Kidney tubule cell (primary cell): ENCODE measurements around the gene NBPF4.
"Not testable (repeated sequence)": the region's sequence is repeated elsewhere in the genome, so short reads cannot be mapped to it uniquely, and the experiment has no call there.

Source experiments
- DNase-seq: peaks from one replicate; pipeline ENCODE4 v3.0.0-alpha.2; 2018; ENCODE audit warnings: low spot score

NBPF4 gene

GRCh38 chr1:108243976-108244375, at the start of gene NBPF4:
TSS of gene NBPF4 (minus strand) at chr1:108244076. CDS start at chr1:108243761, 315 bp downstream.
- DNase-seq, result not testable (repeated sequence)

- DNase-seq, result not testable (repeated sequence)
Observed at GRCh38 chr1:108282528-108283257, 38.8 kb upstream of the NBPF4 start.

GRCh38 chr1:108272485-108273327, 28.8 kb upstream of the NBPF4 start:
- DNase-seq, result not testable (repeated sequence)

GRCh38 chr1:108267097-108267496, 23.2 kb upstream of the NBPF4 start:
- not testable (repeated sequence) for DNase-seq

- not testable (repeated sequence) for DNase-seq
Observed at GRCh38 chr1:108261967-108262366, 18.1 kb upstream of the NBPF4 start.

GRCh38 chr1:108261519-108261918, 17.6 kb upstream of the NBPF4 start:
- not testable (repeated sequence) for DNase-seq

GRCh38 chr1:108260578-108261259, 16.8 kb upstream of the NBPF4 start:
- not testable (repeated sequence) for DNase-seq

- not testable (repeated sequence) for DNase-seq
Observed at GRCh38 chr1:108255426-108255825, 11.6 kb upstream of the NBPF4 start.

GRCh38 chr1:108239426-108239825, 4.5 kb downstream of the NBPF4 start:
- DNase-seq, result not testable (repeated sequence)

GRCh38 chr1:108235308-108235707, 8.6 kb downstream of the NBPF4 start:
- DNase-seq, result not testable (repeated sequence)

- not testable (repeated sequence) for DNase-seq
Observed at GRCh38 chr1:108232183-108232582, 11.7 kb downstream of the NBPF4 start.

- DNase-seq, result not testable (repeated sequence)
Observed at GRCh38 chr1:108229976-108230375, 13.9 kb downstream of the NBPF4 start.

- DNase-seq, result not testable (repeated sequence)
Observed at GRCh38 chr1:108227772-108228171, 16.1 kb downstream of the NBPF4 start.

GRCh38 chr1:108226855-108227254, 17.0 kb downstream of the NBPF4 start:
- DNase-seq, result not testable (repeated sequence)

- not testable (repeated sequence) for DNase-seq
Observed at GRCh38 chr1:108223226-108223625, 20.6 kb downstream of the NBPF4 start.

GRCh38 chr1:108217515-108218174, 26.2 kb downstream of the NBPF4 start:
- not testable (repeated sequence) for DNase-seq

GRCh38 chr1:108217007-108217406, 26.9 kb downstream of the NBPF4 start:
- DNase-seq, result peak; percentile 31

GRCh38 chr1:108216028-108216890, 27.6 kb downstream of the NBPF4 start:
- not testable (repeated sequence) for DNase-seq

GRCh38 chr1:108214641-108215465, 29.0 kb downstream of the NBPF4 start:
- DNase-seq, result peak; percentile 37

- no peak for DNase-seq
Observed at GRCh38 chr1:108211014-108211413, 32.9 kb downstream of the NBPF4 start.
